Tibial artery (tissue), 4 donors: ENCODE data around the gene CHST4.

ENCODE experiments used
- DNase-seq, 2 donors: peaks; one replicate each; pipeline ENCODE4 v3.0.0-alpha.2; 2019
- H3K27ac ChIP-seq, 2 donors: fragments of 200-600 bp; sonication (generic) in 1 of 2; 1 replicate in 1 of 2; 2 replicates in 1 of 2; pipeline ENCODE4 v1.5.1; 2018 to 2019; ENCODE audit warnings: mild to moderate bottlenecking in 1 of 2
- H3K27me3 ChIP-seq, 2 donors: fragments of 200-600 bp; sonication (generic) in 1 of 2; one replicate each; pipeline versions ENCODE4 v1.5.1 to v1.6.0; 2016 to 2019
- H3K36me3 ChIP-seq, 3 donors: fragments of 200-600 bp; sonication (generic) in 2 of 3; one replicate each; pipeline ENCODE4 v1.5.1; 2016 to 2019; ENCODE audit warnings: mild to moderate bottlenecking in 2 of 3
- H3K4me1 ChIP-seq, 4 donors: fragments of 200-600 bp; sonication (generic) in 2 of 4; 1 replicate in 3 of 4; 2 replicates in 1 of 4; pipeline ENCODE4 v1.5.1; 2016 to 2019
- H3K4me3 ChIP-seq, 2 donors: fragments of 200-600 bp; sonication (generic) in 1 of 2; 1 replicate in 1 of 2; 2 replicates in 1 of 2; pipeline ENCODE4 v1.5.1; 2018 to 2019; ENCODE audit warnings: mild to moderate bottlenecking in 2 of 2
- H3K9me3 ChIP-seq, 3 donors: fragments of 200-600 bp; sonication (generic) in 1 of 3; one replicate each; pipeline ENCODE4 v1.5.1; 2016 to 2019
- CTCF ChIP-seq, 2 experiments: fragments of 200-600 bp in 1 of 2; fragments of 450-650 bp in 1 of 2; IDR thresholded peaks; one replicate each; pipeline ENCODE4 v1.5.1; 2017 to 2019; ENCODE audit warnings: antibody characterized with exemption in 2 of 2, mild to moderate bottlenecking in 1 of 2, moderate library complexity in 1 of 2
- intact Hi-C: fragments of 100-400 bp; cut with DNase I; formaldehyde crosslinking; loops from one replicate; pipeline ENCODE4 v1.15.0; 2023; ENCODE audit warnings: low total_unique reads

Gene CHST4

GRCh38 chr16:71565812-71566700 is 39.8 kb downstream of the CHST4 start:
- Histone ChIP-seq H3K4me1 (peaks cover 0 to 9% (median 0%) of the 10 kb centered on the region in 4 donors), H3K27ac (no peak overlapping the region), H3K9me3 (no peaks in the 10 kb centered on the region), H3K4me3 (no peak overlapping the region), H3K27me3 (no peaks in the 10 kb centered on the region), H3K36me3 (no peaks in the 10 kb centered on the region)
- DNase-seq, result no peak
- intact Hi-C loops, result no loop called here
- no peak for TF ChIP-seq CTCF (IDR thresholded peaks at IDR 0.05)

- H3K27me3 ChIP-seq, result no peaks in the 10 kb centered on the region
- no peaks in the 10 kb centered on the region for H3K36me3 ChIP-seq
- H3K27ac ChIP-seq, result no peak overlapping the region
- no peak overlapping the region for H3K4me3 ChIP-seq
- intact Hi-C loops, result no loop called here
- DNase-seq, result no peak
- H3K4me1 ChIP-seq, result peaks cover 0 to 9% (median 0%) of the 10 kb centered on the region in 4 donors
- no peak for TF ChIP-seq CTCF (IDR thresholded peaks at IDR 0.05)
- H3K9me3 ChIP-seq, result no peaks in the 10 kb centered on the region
Observed at GRCh38 chr16:71567931-71568330, 41.7 kb downstream of the CHST4 start.

GRCh38 chr16:71568551-71568950 is 42.3 kb downstream of the CHST4 start:
- no peak for TF ChIP-seq CTCF (IDR thresholded peaks at IDR 0.05)
- no peaks in the 10 kb centered on the region for H3K36me3 ChIP-seq
- H3K27ac ChIP-seq, result no peak overlapping the region
- no peaks in the 10 kb centered on the region for H3K27me3 ChIP-seq
- H3K4me3 ChIP-seq, result no peak overlapping the region
- DNase-seq, result no peak
- peaks cover 0 to 9% (median 0%) of the 10 kb centered on the region in 4 donors for H3K4me1 ChIP-seq
- intact Hi-C loops, result no loop called here
- H3K9me3 ChIP-seq, result no peaks in the 10 kb centered on the region

DNA sequence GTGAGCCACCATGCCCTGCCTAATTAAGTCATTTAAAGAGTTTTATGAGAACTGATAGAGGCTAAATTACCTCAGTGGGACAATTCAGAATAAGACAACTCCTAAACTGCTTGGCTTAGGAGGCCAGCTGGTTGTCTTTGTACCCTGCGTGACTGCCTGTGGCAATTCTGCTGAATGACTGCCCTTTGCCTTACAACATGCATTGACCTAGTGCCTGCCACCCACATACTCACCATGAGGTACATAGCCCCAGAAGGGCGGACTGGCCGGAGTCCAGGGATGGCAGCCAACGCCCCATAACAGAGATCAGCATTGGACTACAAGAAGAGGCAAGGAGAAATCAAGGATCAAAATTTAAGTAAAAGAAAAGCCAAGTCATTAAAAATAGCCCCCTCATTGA is 43.4 kb downstream of the CHST4 start:
- H3K27ac ChIP-seq, result no peak overlapping the region
- no peaks in the 10 kb centered on the region for H3K36me3 ChIP-seq
- H3K27me3 ChIP-seq, result no peaks in the 10 kb centered on the region
- intact Hi-C loops, result no loop called here
- no peak for TF ChIP-seq CTCF (IDR thresholded peaks at IDR 0.05)
- no peak overlapping the region for H3K4me3 ChIP-seq
- H3K9me3 ChIP-seq, result no peaks in the 10 kb centered on the region
- DNase-seq, result no peak
- H3K4me1 ChIP-seq, result peaks cover 0 to 3% (median 0%) of the 10 kb centered on the region in 4 donors

DNA sequence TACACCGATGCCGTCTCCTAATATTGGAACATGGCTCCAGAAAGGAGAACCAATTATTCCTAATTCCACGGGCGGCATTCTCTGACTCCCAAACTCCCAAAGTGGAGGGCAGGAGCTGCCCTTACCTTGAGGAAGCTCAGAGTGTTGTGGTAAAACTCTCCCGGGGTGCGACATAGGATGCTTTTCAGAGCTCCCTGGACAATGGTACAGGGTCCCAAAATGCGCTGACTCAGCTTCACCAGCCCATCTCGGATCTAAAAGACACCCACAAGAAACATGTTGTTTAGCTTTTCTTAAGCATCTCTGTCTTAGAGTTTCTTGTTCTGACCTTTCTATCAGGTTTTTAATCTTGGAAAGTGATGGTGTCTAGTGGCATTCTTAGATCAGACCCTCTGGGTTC is 43.9 kb downstream of the CHST4 start:
- DNase-seq, result no peak
- no peak overlapping the region for H3K27ac ChIP-seq
- intact Hi-C loops, result no loop called here
- no peaks in the 10 kb centered on the region for H3K27me3 ChIP-seq
- H3K9me3 ChIP-seq, result no peaks in the 10 kb centered on the region
- H3K4me3 ChIP-seq, result no peak overlapping the region
- H3K4me1 ChIP-seq, result no peaks in the 10 kb centered on the region
- H3K36me3 ChIP-seq, result no peaks in the 10 kb centered on the region
- no peak for TF ChIP-seq CTCF (IDR thresholded peaks at IDR 0.05)
